GM12873 (cell line): ENCODE measurements around the gene HBG1.

ENCODE experiments used
- CTCF ChIP-seq: IDR thresholded peaks from 2 replicates; pipeline ENCODE4 v1.5.1; 2012; ENCODE audit warnings: low read depth, mild to moderate bottlenecking, moderate library complexity, low read length, control low read depth; ENCODE audit not compliant: insufficient read depth; ENCODE audit errors: missing control alignments

The HBG1 gene

GRCh38 chr11:5283086-5283485 lies 33.4 kb upstream of the HBG1 start:
- no peak for TF ChIP-seq CTCF

- no peak for TF ChIP-seq CTCF
Measured at GRCh38 chr11:5282628-5283027, 33.0 kb upstream of the HBG1 start.

GRCh38 chr11:5281596-5281995 lies 31.9 kb upstream of the HBG1 start:
- no peak for TF ChIP-seq CTCF

GRCh38 chr11:5280582-5281102 lies 31.0 kb upstream of the HBG1 start:
- TF ChIP-seq CTCF: no peak

GRCh38 chr11:5279471-5280090 lies 29.9 kb upstream of the HBG1 start:
- TF ChIP-seq CTCF: no peak

GRCh38 chr11:5277807-5278382 lies 28.2 kb upstream of the HBG1 start:
- no peak for TF ChIP-seq CTCF

GRCh38 chr11:5276697-5277096 lies 27.0 kb upstream of the HBG1 start:
- no peak for TF ChIP-seq CTCF
